Coronary artery (tissue), 2 donors: ENCODE data around the gene MTFR1L.
A peak's percentile ranks its signal among the peaks of the same experiment; 100 is the strongest.

Experiments used
- DNase-seq: peaks from one replicate; pipeline ENCODE4 v3.0.0-alpha.2; 2017; ENCODE audit warnings: low spot score
- H3K27ac ChIP-seq, 2 donors: fragments of 200-600 bp; sonication (generic); one replicate each; pipeline ENCODE4 v1.5.1; 2016 to 2019
- H3K4me3 ChIP-seq: fragments of 200-600 bp; sonication (generic); 2 replicates; pipeline ENCODE4 v1.5.1; 2016; ENCODE audit warnings: mild to moderate bottlenecking, moderate library complexity
- TF ChIP-seq, protein P1 (sequence below): fragments of 200-600 bp; sonication (generic); IDR thresholded peaks from one replicate; pipeline ENCODE4 v1.5.1; 2019; ENCODE audit warnings: antibody characterized with exemption

MTFR1L gene

DNA sequence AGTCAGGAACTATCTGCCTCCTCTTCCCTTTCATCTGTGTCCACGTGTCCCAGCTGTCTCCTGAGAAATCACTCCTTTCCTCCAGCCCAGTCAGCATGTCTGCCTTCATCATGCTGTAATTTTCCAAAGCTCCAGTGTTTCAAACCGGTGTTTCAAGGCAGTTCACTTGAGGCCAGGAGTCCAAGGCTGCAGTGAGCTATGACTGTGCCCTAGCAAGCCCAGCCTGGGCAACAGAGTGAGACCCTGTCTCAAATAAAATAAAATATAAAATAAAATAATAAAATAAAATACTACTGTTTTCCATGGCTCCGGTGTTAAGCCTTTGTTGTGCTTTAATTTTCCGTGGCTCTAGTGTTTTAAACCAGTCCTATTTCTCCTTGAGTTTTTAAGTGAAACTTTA is 27.6 kb upstream of the MTFR1L start:
- no peak for DNase-seq
- Histone ChIP-seq H3K27ac (no peak overlapping the region), H3K4me3 (no peak overlapping the region)
- TF ChIP-seq, protein P1, sequence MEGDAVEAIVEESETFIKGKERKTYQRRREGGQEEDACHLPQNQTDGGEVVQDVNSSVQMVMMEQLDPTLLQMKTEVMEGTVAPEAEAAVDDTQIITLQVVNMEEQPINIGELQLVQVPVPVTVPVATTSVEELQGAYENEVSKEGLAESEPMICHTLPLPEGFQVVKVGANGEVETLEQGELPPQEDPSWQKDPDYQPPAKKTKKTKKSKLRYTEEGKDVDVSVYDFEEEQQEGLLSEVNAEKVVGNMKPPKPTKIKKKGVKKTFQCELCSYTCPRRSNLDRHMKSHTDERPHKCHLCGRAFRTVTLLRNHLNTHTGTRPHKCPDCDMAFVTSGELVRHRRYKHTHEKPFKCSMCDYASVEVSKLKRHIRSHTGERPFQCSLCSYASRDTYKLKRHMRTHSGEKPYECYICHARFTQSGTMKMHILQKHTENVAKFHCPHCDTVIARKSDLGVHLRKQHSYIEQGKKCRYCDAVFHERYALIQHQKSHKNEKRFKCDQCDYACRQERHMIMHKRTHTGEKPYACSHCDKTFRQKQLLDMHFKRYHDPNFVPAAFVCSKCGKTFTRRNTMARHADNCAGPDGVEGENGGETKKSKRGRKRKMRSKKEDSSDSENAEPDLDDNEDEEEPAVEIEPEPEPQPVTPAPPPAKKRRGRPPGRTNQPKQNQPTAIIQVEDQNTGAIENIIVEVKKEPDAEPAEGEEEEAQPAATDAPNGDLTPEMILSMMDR = no peak

DNA sequence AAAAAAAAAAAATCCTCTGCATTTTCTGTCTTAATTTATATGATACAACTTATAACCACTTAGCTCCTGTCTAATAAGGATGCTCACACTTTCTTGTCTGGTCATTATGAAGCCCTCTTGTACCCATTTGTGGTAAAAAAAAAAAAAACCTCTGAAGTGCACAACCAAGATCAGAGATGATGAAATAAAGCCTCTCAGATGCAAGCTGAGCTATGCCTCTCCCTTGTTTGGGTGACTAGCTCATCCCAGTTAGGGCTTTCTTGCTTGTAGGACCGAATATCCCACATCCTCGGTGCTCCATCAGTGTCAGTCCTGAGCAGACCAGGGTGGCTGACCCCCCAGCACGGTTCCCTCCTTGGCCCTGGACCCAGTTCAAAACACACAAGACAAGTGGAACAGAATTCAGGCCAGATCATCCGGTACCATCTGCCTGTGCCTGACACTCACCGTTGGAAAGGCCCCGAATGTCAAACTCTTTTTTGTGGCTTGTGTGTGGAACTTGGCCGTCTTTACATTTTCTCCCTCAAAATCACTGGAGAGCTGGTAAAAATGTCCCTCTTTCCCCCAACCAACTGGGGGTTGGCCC is 26.1 kb upstream of the MTFR1L start:
- Histone ChIP-seq H3K27ac (peak overlapping the region in 1 of 2 donors; percentile 10), H3K4me3 (no peak overlapping the region)
- DNase-seq = no peak
- TF ChIP-seq, protein P1 = no peak

DNA sequence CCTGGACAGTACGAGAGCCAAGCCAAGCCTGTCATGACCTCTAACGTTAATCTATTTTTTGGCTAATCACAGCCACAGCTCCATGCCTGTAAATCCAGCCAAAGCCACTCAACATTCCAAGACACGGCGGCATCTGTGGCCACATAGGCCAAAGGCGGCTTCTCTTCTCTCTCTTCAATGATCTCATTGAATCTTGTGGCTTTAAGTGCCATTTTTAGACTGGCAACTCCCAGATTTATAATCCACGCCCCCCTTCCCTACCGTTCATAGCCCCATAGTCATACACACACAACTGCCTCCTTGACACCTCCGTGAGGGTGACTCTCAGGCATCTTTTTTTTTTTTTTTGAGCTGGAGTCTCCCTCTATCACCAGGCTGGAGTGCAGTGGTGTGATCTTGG is 25.4 kb upstream of the MTFR1L start:
- DNase-seq = no peak
- no peak overlapping the region for H3K27ac ChIP-seq
- TF ChIP-seq, protein P1 = no peak
- H3K4me3 ChIP-seq = no peak overlapping the region

DNA sequence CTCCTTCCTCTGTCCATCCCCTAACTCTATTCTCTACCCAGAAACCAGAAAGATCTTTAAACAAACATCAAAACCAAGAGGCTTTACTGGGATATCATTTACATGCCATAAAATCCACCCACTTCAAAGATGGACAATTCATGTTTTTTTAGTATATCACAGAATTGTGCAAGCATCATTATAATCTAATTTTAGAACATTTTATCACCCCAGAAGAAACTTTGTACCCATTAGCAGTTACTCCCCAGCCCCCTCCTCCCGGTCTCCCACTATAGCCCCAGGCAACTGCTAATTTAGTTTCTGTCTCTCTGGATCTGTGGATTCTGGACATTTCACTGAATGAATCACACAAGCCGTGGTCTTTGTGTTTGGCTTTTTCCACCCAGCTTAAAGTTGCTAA is 24.5 kb upstream of the MTFR1L start:
- TF ChIP-seq, protein P1 = no peak
- Histone ChIP-seq H3K27ac (no peak overlapping the region), H3K4me3 (no peak overlapping the region)
- DNase-seq = no peak

DNA sequence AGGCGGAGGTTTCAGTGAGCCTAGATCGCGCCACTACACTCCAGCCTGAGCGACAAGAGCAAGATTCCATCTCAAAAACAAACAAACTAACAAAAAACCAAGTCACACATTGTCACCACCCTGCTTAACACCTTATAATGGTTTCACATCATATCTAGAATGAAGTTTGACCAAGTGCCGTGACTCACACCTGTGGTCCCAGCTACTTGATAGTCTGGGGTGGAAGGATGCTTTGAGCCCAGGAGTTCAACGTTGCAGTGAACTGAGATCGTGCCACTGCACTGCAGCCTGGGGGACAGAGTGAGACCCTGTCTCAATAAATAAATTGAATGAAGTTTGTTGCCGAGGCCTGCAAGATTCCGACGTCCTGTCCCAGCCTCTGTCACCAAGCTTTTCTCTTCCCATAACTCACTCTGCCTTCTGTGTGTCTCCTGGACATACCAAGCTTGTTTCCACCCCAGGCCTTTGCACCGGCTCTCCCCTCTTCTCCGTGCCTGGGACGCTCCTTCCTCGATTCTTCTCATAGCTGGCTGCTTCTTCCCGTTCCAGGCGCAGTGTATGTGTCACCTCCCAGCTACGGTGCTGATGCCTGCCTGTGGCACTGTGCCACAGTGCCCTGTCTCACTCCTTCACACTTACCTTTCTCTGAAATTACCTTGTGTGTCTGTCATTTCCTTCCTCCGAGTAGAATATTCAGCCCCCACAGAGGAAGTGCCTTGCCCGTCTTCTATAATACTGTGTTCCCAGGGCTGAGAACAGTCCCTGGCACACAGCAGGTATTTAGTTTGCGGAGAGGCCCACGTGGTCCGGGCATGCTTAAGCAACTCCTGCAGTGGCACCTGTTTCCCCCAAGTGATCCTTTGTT is 23.6 kb upstream of the MTFR1L start:
- DNase-seq = no peak
- Histone ChIP-seq H3K4me3 (no peak overlapping the region), H3K27ac (no peak overlapping the region)
- TF ChIP-seq, protein P1 = no peak

DNA sequence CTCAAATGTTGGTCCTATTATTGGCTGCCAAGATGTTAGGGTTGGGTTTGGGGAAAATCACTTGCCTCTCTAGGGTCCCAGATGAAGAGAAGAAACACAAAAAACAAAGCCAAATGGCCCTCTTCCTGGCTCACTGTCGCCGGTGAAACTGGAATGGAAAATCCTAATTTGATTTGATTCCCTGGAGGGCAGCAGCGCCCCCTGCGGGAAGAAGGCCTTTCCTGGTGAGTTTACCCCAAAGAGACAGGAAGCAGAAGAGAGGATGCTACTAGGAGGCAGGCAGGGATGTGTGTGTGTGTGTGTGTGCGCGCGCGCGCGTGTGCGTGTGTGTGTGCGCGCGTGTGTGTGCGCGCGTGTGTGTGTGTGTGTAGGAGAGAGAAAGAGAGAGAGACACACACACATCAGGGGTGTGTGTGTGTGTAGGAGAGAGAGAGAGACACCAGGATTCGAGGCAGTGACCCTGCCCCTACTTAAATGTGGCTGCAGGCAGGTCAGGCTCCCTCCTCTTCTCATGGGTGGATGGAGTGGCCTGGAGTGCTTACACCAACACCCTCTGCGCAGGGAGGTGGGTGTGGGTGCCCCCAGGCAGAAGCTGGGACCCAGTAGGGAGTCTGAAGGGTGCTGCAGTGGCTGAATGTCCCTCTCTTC is 22.8 kb upstream of the MTFR1L start:
- no peak overlapping the region for H3K27ac ChIP-seq
- DNase-seq = no peak

More for the DNA sequence above, 22.8 kb upstream of the MTFR1L start:
- TF ChIP-seq, protein P1 = peak; percentile 73
- H3K4me3 ChIP-seq = no peak overlapping the region
